ENCODE data around the gene BST1.

BST1 gene

DNA sequence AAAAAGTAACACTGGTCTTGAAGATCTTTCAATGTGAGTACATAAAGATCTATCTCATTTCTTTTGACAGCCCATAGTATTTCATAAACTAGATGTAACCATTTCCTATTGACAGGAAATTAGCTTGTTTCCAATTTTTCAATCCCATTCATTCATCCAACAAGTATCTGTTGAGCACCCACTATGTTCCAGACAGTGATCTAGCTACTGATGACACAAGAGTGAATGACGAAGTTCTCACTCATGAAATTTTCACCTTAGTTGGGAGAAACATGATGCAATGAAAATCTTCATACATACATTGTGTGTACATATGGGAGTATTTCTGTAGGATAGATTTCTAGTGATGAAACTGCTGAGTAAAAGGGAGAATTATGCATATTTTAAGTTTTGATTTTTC is 76.9 kb downstream of the BST1 start:
- no peak for DNase-seq (ENCODE audit: low read depth)

DNA sequence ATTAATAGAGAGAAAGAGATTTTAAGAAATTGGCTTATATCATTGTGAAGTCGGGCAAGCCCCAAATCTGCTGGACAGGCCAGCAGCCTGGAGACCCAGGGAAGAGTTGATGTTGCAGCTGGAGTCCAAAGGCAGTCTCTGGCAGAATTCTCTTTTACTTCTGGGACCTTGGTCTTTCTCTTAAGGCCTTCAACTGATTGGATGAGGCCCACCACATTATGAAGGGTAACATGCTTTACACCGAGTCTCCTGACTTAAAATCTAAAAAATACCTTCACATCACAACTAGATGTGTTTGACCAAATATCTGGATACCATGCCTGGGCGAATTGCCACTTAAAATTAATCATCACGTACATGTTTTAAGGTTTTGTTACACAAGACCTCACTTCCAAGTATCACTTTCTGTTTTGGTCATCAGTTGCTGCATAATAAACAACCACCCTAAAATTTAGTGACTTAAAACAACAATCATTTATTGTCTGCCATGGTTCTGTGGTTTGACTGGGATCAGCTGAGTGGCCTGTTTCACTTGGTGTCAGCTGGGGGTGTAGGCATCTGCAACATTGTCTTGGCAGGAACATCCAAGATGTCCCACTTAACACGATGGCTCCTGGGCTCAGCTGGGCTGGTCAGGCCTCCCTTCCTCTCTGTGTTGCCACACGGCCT is 78.7 kb downstream of the BST1 start:
- DNase-seq (ENCODE audit: low read depth): no peak

All from stimulated activated CD8-positive, alpha-beta memory T cell treated with anti-CD3 and anti-CD28 coated beads, Interleukin-4, amount 100 ng/mL, for 24 hours (primary cell).